H9 (cell line): Measurements from ENCODE around the gene ADAR. TPM values are rescaled to one million over a fixed set of nuclear protein-coding genes. Genes with fewer than 3 reads are reported as not detected.

Experiments used
- DNase-seq: peaks from one replicate; pipeline ENCODE4 v3.0.0-alpha.2; 2017
- H2AFZ ChIP-seq: one replicate; pipeline ENCODE4 v1.6.1; 2013; ENCODE audit warnings: mild to moderate bottlenecking, low read length, control low read depth, moderate library complexity
- H2AK5ac ChIP-seq: 2 replicates; pipeline ENCODE4 v1.6.1; 2013; ENCODE audit warnings: low read length, control low read depth, mixed read lengths; ENCODE audit not compliant: insufficient read length
- H2BK120ac ChIP-seq: one replicate; pipeline ENCODE4 v1.6.1; 2013; ENCODE audit warnings: low read depth, mild to moderate bottlenecking, low read length, control low read depth, inconsistent platforms; ENCODE audit not compliant: poor library complexity, severe bottlenecking
- H2BK12ac ChIP-seq: 2 replicates; pipeline ENCODE4 v1.6.1; 2013; ENCODE audit warnings: low read length, control low read depth, mixed read lengths, low read depth; ENCODE audit not compliant: insufficient read length
- H2BK15ac ChIP-seq: 2 replicates; pipeline ENCODE4 v1.6.1; 2013; ENCODE audit warnings: low read depth, low read length, control low read depth
- H2BK20ac ChIP-seq: one replicate; pipeline ENCODE4 v1.6.1; 2013; ENCODE audit warnings: low read depth, mild to moderate bottlenecking, low read length, control low read depth, inconsistent platforms; ENCODE audit not compliant: poor library complexity, severe bottlenecking
- H2BK5ac ChIP-seq: 2 replicates; pipeline ENCODE4 v1.6.1; 2013; ENCODE audit warnings: low read length, control low read depth, mixed read lengths; ENCODE audit not compliant: insufficient read length
- H3K14ac ChIP-seq: 2 replicates; pipeline ENCODE4 v1.6.1; 2013; ENCODE audit warnings: low read length, control low read depth; ENCODE audit not compliant: insufficient read depth
- H3K18ac ChIP-seq: 2 replicates; pipeline ENCODE4 v1.6.1; 2013; ENCODE audit warnings: low read depth, mild to moderate bottlenecking, mixed read lengths, low read length, control low read depth; ENCODE audit not compliant: insufficient read length
- H3K23ac ChIP-seq: 2 replicates; pipeline ENCODE4 v1.6.1; 2013; ENCODE audit warnings: low read length, control low read depth, mixed read lengths, low read depth; ENCODE audit not compliant: insufficient read length
- H3K23me2 ChIP-seq: 2 replicates; pipeline ENCODE4 v1.6.1; 2013; ENCODE audit warnings: low read depth, mild to moderate bottlenecking, mixed read lengths, low read length, control low read depth; ENCODE audit not compliant: insufficient read length, poor library complexity, severe bottlenecking
- H3K27ac ChIP-seq: 2 replicates; pipeline ENCODE4 v1.5.1; 2013; ENCODE audit warnings: low read length, control low read depth, mixed read lengths, low read depth; ENCODE audit not compliant: insufficient read length
- H3K27me3 ChIP-seq: 2 replicates; pipeline ENCODE4 v1.6.1; 2013; ENCODE audit warnings: low read length, control low read depth, inconsistent platforms; ENCODE audit not compliant: insufficient read depth
- H3K4ac ChIP-seq: 2 replicates; pipeline ENCODE4 v1.6.1; 2013; ENCODE audit warnings: low read depth, mild to moderate bottlenecking, control low read depth, inconsistent platforms, low read length, moderate library complexity
- H3K4me1 ChIP-seq: 2 replicates; pipeline ENCODE4 v1.6.1; 2013; ENCODE audit warnings: low read length, control low read depth, inconsistent platforms; ENCODE audit not compliant: insufficient read depth
- H3K4me2 ChIP-seq: 2 replicates; pipeline ENCODE4 v1.6.1; 2013; ENCODE audit warnings: low read length, control low read depth, mixed read lengths; ENCODE audit not compliant: insufficient read length, insufficient read depth
- H3K56ac ChIP-seq: 2 replicates; pipeline ENCODE4 v1.6.1; 2013; ENCODE audit warnings: low read depth, mild to moderate bottlenecking, mixed read lengths, low read length, control low read depth; ENCODE audit not compliant: insufficient read length
- H3K79me1 ChIP-seq: 2 replicates; pipeline ENCODE4 v1.6.1; 2013; ENCODE audit warnings: low read depth, mild to moderate bottlenecking, moderate library complexity, low read length, control low read depth, inconsistent platforms; ENCODE audit not compliant: insufficient read depth, poor library complexity, severe bottlenecking
- H3K79me2 ChIP-seq: 2 replicates; pipeline ENCODE4 v1.6.1; 2013; ENCODE audit warnings: low read length, control low read depth, inconsistent platforms; ENCODE audit not compliant: insufficient read depth
- H3K9ac ChIP-seq: 2 replicates; pipeline ENCODE4 v1.6.1; 2013; ENCODE audit warnings: low read length, control low read depth, mixed read lengths; ENCODE audit not compliant: insufficient read length; ENCODE audit errors: extremely low read depth
- H3K9me3 ChIP-seq: one replicate; pipeline ENCODE4 v1.6.1; 2013; ENCODE audit warnings: low read depth, low read length, inconsistent platforms; ENCODE audit not compliant: control insufficient read depth
- H3T11ph ChIP-seq: one replicate; pipeline ENCODE4 v1.6.1; 2013; ENCODE audit warnings: mild to moderate bottlenecking, low read length, control low read depth, inconsistent platforms
- H4K20me1 ChIP-seq: one replicate; pipeline ENCODE4 v1.6.1; 2013; ENCODE audit not compliant: control insufficient read depth, insufficient read length, insufficient read depth
- H4K5ac ChIP-seq: 2 replicates; pipeline ENCODE4 v1.6.1; 2013; ENCODE audit warnings: low read depth, mild to moderate bottlenecking, mixed read lengths, low read length, control low read depth; ENCODE audit not compliant: insufficient read length
- H4K8ac ChIP-seq: replicated peaks from 2 replicates; pipeline ENCODE4 v1.6.1; 2013; ENCODE audit warnings: low read length, control low read depth, mixed read lengths, low read depth; ENCODE audit not compliant: insufficient read length
- H4K91ac ChIP-seq: 2 replicates; pipeline ENCODE4 v1.6.1; 2013; ENCODE audit warnings: low read depth, mild to moderate bottlenecking, moderate library complexity, mixed read lengths, low read length, control low read depth; ENCODE audit not compliant: insufficient read length
- H3K27ac Mint-ChIP-seq, 3 experiments: 2 replicates in 2 of 3; 3 replicates in 1 of 3; pipeline ENCODE4 v1.8.0; 2020 to 2021; ENCODE audit warnings: mixed read lengths in 3 of 3, mild to moderate bottlenecking in 1 of 3, moderate library complexity in 1 of 3
- H3K27me3 Mint-ChIP-seq: 2 replicates; pipeline ENCODE4 v1.8.0; 2021; ENCODE audit warnings: low read depth, mild to moderate bottlenecking, moderate library complexity, mixed read lengths
- H3K36me3 Mint-ChIP-seq, 3 experiments: 2 replicates in 2 of 3; 3 replicates in 1 of 3; pipeline ENCODE4 v1.8.0; 2020 to 2021; ENCODE audit warnings: low read depth in 3 of 3, mixed read lengths in 3 of 3; ENCODE audit not compliant: insufficient read depth in 1 of 3
- H3K4me1 Mint-ChIP-seq, 2 experiments: 2 replicates each; pipeline ENCODE4 v1.8.0; 2020; ENCODE audit warnings: mixed read lengths in 2 of 2
- H3K4me3 Mint-ChIP-seq, 2 experiments: 2 replicates in 1 of 2; 3 replicates in 1 of 2; pipeline ENCODE4 v1.8.0; 2020 to 2021; ENCODE audit warnings: mild to moderate bottlenecking in 2 of 2, mixed read lengths in 2 of 2, moderate library complexity in 1 of 2
- H3K9me3 Mint-ChIP-seq, 2 experiments: 2 replicates in 1 of 2; 3 replicates in 1 of 2; pipeline ENCODE4 v1.8.0; 2020; ENCODE audit warnings: mild to moderate bottlenecking in 2 of 2, mixed read lengths in 2 of 2, moderate library complexity in 1 of 2
- WGBS: extraction: QIAGEN DNeasy Blood & Tissue Kit; methylation state at CpG from one replicate; pipeline ENCODE4 v1.1.7; 2013; ENCODE audit warnings: missing lambda C conversion rate, low lambda C conversion rate, mixed read lengths; ENCODE audit not compliant: insufficient read length; ENCODE audit errors: extremely low coverage; 5-methylcytosine and 5-hydroxymethylcytosine counted together
- total RNA-seq: library from RNA; stranded (reverse); gene quantifications from 2 replicates; pipeline ENCODE4 v1.2.1, GENCODE V29; 2021
- TF ChIP-seq, protein P1 (sequence below): fragments of 200-600 bp; sonication (generic); conservative IDR thresholded peaks from 3 replicates; pipeline ENCODE4 v1.8.0; 2021; ENCODE audit warnings: antibody characterized with exemption, mild to moderate bottlenecking

ADAR gene
- total RNA-seq, 1 experiment from 2014 or later, result 236 TPM

DNA sequence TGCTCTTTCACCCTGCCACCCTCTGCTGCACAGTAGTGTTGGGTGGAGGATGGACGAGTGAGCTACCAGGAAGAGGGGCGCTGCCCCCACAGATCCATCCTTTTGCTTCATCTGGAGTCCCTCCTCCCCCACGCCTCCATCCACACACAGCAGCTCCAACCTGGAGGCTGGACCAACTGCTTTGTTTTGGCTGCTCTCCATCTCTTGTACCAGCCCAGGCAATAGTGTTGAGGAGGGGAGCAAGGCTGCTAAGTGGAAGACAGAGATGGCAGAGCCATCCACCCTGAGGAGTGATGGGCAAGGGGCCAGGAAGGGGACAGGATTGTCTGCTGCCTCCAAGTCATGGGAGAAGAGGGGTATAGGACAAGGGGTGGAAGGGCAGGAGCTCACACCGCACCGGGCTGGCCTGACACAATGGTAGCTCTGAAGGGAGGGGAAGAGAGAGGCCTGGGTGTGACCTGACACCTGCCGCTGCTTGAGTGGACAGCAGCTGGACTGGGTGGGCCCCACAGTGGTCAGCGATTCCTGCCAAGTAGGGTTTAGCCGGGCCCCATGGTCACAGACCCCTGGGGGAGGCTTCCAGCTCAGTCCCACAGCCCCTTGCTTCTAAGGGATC, 31.9 kb downstream of the ADAR start:
- Histone ChIP-seq H3K4ac (no peak overlapping the region), H4K8ac (no peak overlapping the region), H2BK20ac (no peak overlapping the region), H3K14ac (no peak overlapping the region), H3K4me2 (no peak overlapping the region), H2AFZ (no peak overlapping the region), H2BK5ac (no peak overlapping the region), H3K4me1 (no peaks in the 10 kb centered on the region), H3K79me2 (no peaks in the 10 kb centered on the region), H3K9ac (no peak overlapping the region), H3K56ac (no peak overlapping the region), H2AK5ac (no peak overlapping the region), H3K23ac (no peak overlapping the region), H2BK15ac (no peak overlapping the region), H4K20me1 (no peaks in the 10 kb centered on the region), H2BK120ac (no peak overlapping the region), H3T11ph (no peak overlapping the region), H3K9me3 (no peaks in the 10 kb centered on the region), H4K91ac (no peak overlapping the region), H3K27me3 (no peaks in the 10 kb centered on the region), H3K79me1 (no peaks in the 10 kb centered on the region), H3K18ac (no peak overlapping the region), H2BK12ac (no peak overlapping the region), H3K23me2 (no peaks in the 10 kb centered on the region), H3K27ac (no peak overlapping the region), H4K5ac (no peak overlapping the region)
- Mint-ChIP-seq H3K4me1 (peaks cover 20 to 29% of the 10 kb centered on the region in 2 experiments), H3K4me3 (no peak overlapping the region; a peak in 1 of 5 replicates), H3K27ac (peak overlapping the region in 1 of 3 experiments; percentile 50; a peak in 1 of 7 replicates), H3K27me3 (no peaks in the 10 kb centered on the region; the same call in 1 of the 2 replicates), H3K36me3 (peaks cover 19 to 31% (median 31%) of the 10 kb centered on the region in 3 experiments; a peak in 6 of 7 replicates), H3K9me3 (no peaks in the 10 kb centered on the region)
- TF ChIP-seq, protein P1, sequence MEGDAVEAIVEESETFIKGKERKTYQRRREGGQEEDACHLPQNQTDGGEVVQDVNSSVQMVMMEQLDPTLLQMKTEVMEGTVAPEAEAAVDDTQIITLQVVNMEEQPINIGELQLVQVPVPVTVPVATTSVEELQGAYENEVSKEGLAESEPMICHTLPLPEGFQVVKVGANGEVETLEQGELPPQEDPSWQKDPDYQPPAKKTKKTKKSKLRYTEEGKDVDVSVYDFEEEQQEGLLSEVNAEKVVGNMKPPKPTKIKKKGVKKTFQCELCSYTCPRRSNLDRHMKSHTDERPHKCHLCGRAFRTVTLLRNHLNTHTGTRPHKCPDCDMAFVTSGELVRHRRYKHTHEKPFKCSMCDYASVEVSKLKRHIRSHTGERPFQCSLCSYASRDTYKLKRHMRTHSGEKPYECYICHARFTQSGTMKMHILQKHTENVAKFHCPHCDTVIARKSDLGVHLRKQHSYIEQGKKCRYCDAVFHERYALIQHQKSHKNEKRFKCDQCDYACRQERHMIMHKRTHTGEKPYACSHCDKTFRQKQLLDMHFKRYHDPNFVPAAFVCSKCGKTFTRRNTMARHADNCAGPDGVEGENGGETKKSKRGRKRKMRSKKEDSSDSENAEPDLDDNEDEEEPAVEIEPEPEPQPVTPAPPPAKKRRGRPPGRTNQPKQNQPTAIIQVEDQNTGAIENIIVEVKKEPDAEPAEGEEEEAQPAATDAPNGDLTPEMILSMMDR, result no peak
- no CpG with 5 or more reads among the region's 8 CpGs for WGBS
- no peak for DNase-seq
